GM19351 (cell line): ENCODE results near the gene NCR1.
A peak's percentile ranks its signal among the peaks of the same experiment; 100 is the strongest.
"Not testable (repeated sequence)": the region's sequence is repeated elsewhere in the genome, so short reads cannot be mapped to it uniquely, and the experiment has no call there.

Experiments
- ATAC-seq: cut with Tn5 transposase; IDR thresholded peaks from one replicate; pipeline ENCODE4 v1.9.1; 2021; ENCODE audit warnings: mild to moderate bottlenecking, moderate library complexity; ENCODE audit not compliant: unreplicated experiment

Gene NCR1

GRCh38 chr19:54906819-54907218 is 871 bp downstream of the NCR1 start:
- no peak for ATAC-seq

DNA sequence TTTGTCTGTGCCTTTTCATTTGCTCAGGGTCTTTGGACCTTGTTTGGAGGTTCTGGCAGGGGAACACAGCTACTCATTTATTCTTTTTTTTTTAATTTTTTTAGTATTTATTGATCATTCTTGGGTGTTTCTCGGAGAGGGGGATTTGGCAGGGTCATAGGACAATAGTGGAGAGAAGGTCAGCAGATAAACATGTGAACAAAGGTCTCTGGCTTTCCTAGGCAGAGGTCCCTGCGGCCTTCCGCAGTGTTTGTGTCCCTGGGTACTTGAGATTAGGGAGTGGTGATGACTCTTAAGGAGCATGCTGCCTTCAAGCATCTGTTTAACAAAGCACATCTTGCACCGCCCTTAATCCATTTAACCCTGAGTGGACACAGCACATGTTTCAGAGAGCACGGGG is 2.0 kb downstream of the NCR1 start:
- not testable (repeated sequence) for ATAC-seq

DNA sequence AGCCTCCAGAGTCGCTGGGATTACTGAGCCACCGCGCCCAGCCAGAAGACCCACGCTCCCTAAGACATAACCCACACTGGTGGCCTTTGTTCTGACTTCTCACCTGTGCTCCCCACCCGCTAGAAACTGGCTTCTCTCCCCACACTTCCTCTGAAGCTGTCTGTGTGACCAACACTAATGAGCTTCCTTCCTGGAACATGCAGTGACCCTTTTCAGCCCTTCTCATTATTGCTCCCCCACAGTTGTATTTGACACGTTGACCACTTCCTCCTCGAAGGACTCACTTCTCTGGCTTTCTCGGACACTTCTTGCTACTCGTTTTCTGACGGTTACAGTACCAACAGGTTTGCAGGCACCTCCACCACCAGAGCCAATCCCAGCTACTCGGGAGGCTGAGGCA is 10.9 kb downstream of the NCR1 start:
- ATAC-seq, result peak; percentile 47

- no peak for ATAC-seq
Observed at GRCh38 chr19:54918499-54918898, 12.6 kb downstream of the NCR1 start.

DNA sequence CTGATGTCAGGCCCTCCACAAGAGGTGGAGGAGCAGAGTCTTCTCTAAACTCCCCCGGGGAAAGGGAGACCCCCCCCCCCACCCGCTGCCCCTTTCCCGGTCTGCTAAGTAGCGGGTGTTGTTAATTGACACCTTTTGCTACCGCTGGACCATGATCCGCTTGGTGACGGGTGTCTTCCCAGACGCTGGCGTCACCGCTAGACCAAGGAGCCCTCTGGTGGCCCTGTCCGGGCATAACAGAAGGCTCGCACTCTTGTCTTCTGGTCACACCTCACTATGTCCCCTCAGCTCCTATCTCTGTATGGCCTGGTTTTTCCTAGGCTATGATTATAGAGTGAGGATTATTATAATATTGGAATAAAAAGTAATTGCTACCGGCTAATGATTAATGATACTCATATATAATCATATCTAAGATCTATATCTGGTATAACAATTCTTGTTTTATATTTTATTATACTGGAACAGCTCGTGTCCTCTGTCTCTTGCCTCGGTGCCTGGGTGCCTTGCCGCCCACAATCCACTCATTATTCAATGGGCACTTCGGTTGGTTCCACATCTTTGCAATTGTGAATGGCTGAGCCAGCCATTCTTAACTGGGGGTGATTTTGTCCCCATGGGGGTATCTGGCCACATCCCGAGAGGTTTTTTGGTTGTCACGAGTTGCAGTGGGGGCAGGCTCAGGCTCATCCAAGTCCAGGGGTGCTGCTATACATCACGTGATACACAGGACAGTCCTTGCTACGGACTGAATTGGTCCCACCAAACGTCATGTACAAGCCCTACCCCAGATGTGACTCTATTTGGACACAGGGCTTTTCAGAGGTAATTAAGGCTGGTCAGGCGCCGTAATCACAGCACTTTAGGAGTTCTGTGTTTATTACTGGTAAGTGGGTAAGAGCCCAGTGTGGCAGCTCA is 14.0 kb downstream of the NCR1 start:
- ATAC-seq, result not testable (repeated sequence)

DNA sequence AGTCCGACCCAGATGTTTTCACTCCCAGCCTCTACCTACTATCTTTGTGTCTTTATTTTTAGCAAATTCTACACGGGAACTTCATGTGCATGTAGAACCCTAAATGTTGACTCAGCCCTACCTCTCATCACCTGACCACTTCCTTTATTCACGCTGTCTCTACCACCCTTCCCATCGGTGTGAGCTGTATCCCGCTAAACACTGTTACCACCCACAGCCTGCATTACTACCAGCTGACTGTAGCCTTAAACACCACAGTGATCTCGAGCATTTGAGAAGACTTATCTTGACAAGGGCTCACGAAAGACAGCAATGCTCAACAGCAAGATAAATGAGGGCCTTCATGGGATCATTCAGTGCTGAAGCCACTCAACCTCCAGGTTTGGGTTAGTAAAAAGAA is 15.1 kb downstream of the NCR1 start:
- no peak for ATAC-seq

- ATAC-seq, result no peak
Observed at GRCh38 chr19:54923276-54923675, 17.3 kb downstream of the NCR1 start.

GRCh38 chr19:54928299-54928698 is 22.4 kb downstream of the NCR1 start:
- ATAC-seq, result no peak

GRCh38 chr19:54937926-54938325 is 32.0 kb downstream of the NCR1 start:
- ATAC-seq, result peak; percentile 53

GRCh38 chr19:54938906-54939305 is 33.0 kb downstream of the NCR1 start:
- no peak for ATAC-seq

DNA sequence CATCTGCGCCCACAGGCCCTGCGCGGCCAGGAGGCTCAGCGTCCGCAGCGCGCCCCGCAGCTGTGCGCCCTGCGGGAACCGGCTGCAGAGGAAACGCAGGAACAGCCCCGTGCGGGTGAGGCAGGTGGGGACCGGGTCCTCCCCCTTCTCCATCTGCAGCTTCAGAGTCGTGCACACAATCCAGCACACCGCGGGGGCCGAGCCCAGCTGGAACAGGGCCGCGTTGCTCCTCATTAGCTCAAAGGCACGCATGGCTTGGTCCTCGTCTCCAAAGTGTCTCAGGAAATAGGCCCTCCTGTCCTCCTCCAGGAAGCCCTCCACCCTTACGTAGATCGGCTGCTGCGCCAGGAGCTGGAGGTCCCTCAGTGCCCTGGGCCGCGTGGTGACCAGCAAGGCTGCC is 33.6 kb downstream of the NCR1 start:
- ATAC-seq, result not testable (repeated sequence)

GRCh38 chr19:54943772-54944361 is 37.9 kb downstream of the NCR1 start:
- ATAC-seq, result not testable (repeated sequence)

GRCh38 chr19:54947381-54947780 is 41.4 kb downstream of the NCR1 start, which contains the start of gene NLRP7:
Gene NLRP7 (minus strand): TSS chr19:54947530.
- ATAC-seq, result no peak

GRCh38 chr19:54949412-54949811 is 43.5 kb downstream of the NCR1 start:
- no peak for ATAC-seq

DNA sequence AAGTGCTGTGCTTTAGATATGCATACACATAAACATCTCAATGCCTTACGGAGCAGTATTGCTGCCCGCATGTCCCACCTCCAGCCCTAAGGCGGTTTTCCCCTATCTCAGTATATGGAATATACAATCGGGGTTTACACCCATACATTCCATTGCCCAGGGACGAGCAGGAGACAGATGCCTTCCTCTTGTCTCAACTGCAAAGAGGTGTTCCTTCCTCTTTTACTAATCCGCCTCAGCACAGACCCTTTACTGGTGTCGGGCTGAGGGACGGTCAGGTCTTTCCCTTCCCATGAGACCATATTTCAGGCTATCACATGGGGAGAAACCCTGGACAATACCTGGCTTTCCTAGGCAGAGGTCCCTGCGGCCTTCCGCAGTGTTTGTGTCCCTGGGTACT is 44.6 kb downstream of the NCR1 start:
- not testable (repeated sequence) for ATAC-seq

GRCh38 chr19:54952591-54953344 is 46.8 kb downstream of the NCR1 start:
- ATAC-seq, result no peak

DNA sequence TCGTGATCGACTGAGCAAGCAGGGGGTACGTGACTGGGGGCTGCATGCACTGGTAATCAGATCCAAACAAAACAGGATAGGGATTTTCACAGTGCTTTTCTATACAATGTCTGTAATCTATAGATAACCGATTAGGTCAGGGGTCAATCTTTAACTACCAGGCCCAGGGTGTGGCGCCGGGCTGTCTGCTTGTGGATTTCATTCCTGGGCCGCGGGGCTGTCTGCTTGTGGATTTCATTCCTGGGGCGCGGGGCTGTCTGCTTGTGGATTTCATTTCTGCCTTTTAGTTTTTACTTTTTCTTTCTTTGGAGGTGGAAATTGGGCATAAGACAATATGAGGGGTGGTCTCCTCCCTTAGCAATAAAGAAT is 47.4 kb downstream of the NCR1 start:
- ATAC-seq, result not testable (repeated sequence)

- ATAC-seq, result no peak
Observed at GRCh38 chr19:54955376-54955775, 49.4 kb downstream of the NCR1 start.

GRCh38 chr19:54959840-54960239 is 53.9 kb downstream of the NCR1 start:
- no peak for ATAC-seq
